BE2C (cell line): ENCODE measurements around the gene PPFIBP1.

Experiments used
- DNase-seq: peaks from one replicate; pipeline ENCODE4 v3.0.0-alpha.2; 2020
- H3K27me3 ChIP-seq: fragments of 250-450 bp; sonication (Bioruptor Pico); 2 replicates; pipeline ENCODE4 v1.5.1; 2020; ENCODE audit warnings: mild to moderate bottlenecking
- H3K36me3 ChIP-seq: fragments of 250-450 bp; sonication (Bioruptor Pico); 2 replicates; pipeline ENCODE4 v1.5.1; 2020; ENCODE audit warnings: mild to moderate bottlenecking
- H3K4me1 ChIP-seq: fragments of 250-450 bp; sonication (Bioruptor Pico); 2 replicates; pipeline ENCODE4 v1.5.1; 2020
- H3K4me3 ChIP-seq: 2 replicates; pipeline ENCODE4 v1.5.1; 2011; ENCODE audit warnings: low read depth, low read length
- H3K9me3 ChIP-seq: fragments of 250-450 bp; sonication (Bioruptor Pico); 2 replicates; pipeline ENCODE4 v1.5.1; 2020
- TF ChIP-seq, protein P1 (sequence below): IDR thresholded peaks from 2 replicates; pipeline ENCODE4 v1.5.1; 2012; ENCODE audit warnings: mild to moderate bottlenecking, low read depth, low read length

PPFIBP1 gene

DNA sequence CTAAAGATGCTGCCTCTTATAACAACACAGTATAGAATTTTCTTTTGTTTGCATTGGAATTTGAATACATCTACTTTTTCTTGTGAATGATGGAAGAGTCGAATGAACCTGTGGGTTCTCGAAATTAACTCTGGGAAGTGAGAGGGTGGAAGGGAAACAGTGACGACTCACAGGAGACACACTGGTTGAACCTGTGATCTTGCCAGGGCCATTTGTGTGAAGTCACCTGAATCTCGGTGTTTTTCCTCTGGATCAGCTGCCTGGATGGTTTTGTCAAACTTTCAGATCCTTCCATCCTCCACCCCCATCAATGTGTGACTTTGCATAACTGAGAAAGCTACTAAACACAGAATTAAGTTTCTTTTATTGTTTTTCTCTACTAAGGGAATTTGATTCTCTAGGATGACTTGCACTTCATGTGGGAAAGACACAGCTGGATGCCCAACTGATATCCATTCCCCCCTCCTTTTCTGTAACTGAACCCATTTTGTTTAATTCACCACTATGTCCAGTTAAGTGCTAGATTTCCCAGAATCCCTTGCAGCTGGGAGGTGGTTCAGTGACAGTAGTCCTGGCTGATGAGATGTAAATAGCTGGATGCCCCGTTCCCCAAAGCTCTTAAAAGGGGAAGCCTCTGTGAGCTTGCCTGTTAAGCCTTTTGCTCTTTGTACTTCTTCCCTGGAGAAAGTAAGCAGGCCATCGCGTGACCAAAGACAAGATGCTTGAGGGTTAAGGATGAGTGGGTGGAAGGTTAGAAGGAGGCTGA is 6.3 kb downstream of the PPFIBP1 start:
- no peaks in the 10 kb centered on the region for H3K27me3 ChIP-seq
- no peak overlapping the region for H3K4me3 ChIP-seq
- no peak for DNase-seq
- no peaks in the 10 kb centered on the region for H3K9me3 ChIP-seq
- TF ChIP-seq, protein P1, sequence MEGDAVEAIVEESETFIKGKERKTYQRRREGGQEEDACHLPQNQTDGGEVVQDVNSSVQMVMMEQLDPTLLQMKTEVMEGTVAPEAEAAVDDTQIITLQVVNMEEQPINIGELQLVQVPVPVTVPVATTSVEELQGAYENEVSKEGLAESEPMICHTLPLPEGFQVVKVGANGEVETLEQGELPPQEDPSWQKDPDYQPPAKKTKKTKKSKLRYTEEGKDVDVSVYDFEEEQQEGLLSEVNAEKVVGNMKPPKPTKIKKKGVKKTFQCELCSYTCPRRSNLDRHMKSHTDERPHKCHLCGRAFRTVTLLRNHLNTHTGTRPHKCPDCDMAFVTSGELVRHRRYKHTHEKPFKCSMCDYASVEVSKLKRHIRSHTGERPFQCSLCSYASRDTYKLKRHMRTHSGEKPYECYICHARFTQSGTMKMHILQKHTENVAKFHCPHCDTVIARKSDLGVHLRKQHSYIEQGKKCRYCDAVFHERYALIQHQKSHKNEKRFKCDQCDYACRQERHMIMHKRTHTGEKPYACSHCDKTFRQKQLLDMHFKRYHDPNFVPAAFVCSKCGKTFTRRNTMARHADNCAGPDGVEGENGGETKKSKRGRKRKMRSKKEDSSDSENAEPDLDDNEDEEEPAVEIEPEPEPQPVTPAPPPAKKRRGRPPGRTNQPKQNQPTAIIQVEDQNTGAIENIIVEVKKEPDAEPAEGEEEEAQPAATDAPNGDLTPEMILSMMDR, result no peak
- no peaks in the 10 kb centered on the region for H3K4me1 ChIP-seq
- H3K36me3 ChIP-seq, result no peaks in the 10 kb centered on the region; the same call in none of the 2 replicates

DNA sequence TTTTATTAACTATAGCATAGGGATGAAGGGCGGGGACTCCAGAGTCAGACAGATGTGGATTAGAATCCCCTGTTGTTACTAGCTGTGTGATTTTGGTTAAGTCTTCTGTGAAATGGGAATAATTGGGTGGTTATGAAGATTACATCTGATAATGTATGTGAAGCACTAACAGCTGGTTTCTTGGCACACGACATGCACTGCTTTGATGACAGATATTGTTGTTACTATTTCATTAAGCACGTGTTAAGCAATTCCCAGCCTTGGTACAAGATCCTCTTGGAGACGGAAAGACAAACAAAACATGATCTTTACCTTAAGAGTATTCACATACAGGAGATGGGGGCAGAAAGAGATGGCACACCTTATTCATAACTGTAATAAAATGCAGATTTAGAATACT is 7.9 kb downstream of the PPFIBP1 start:
- Histone ChIP-seq H3K4me1 (no peaks in the 10 kb centered on the region; the same call in 1 of the 2 replicates), H3K36me3 (no peaks in the 10 kb centered on the region; the same call in none of the 2 replicates), H3K9me3 (no peaks in the 10 kb centered on the region), H3K27me3 (no peaks in the 10 kb centered on the region), H3K4me3 (no peak overlapping the region)
- no peak for DNase-seq
- TF ChIP-seq, protein P1, result no peak

DNA sequence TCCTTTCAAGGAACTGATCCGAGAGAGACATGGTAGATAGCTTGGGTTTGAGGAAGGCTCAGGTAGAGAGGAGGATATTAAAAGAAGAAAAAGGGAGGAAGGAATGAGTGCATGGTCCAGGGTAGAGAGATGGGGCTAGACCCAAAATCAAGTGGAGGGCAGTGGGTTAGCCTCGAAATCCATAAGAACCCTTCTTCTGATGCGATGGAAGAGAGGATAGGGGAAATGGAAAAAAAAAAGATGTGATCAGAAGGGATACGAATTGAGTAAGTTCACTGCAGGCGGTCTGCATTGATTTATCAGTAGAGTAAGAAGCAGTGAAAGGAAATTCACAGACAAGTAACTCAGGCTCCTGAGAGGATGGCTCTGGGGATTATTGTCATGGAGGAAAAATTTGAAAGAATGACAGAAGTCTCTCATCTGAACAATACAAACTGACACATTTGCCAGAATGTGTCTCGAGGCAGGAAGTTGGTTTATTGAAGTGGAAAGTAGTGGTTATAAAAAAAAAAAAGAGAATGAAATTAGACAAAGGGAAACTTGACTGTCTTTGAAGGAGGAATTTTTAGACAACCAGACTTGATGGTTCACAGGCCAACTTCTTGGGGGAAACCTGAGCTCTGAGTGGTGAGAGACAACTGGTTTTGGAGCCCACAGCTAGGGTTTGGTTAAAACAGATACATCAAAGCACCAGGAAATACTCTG is 10.2 kb downstream of the PPFIBP1 start:
- Histone ChIP-seq H3K36me3 (no peaks in the 10 kb centered on the region; the same call in none of the 2 replicates), H3K4me1 (peaks cover 2% of the 10 kb centered on the region; the same call in 1 of the 2 replicates), H3K4me3 (no peak overlapping the region), H3K27me3 (no peaks in the 10 kb centered on the region), H3K9me3 (no peaks in the 10 kb centered on the region)
- DNase-seq, result no peak
- TF ChIP-seq, protein P1, result no peak

DNA sequence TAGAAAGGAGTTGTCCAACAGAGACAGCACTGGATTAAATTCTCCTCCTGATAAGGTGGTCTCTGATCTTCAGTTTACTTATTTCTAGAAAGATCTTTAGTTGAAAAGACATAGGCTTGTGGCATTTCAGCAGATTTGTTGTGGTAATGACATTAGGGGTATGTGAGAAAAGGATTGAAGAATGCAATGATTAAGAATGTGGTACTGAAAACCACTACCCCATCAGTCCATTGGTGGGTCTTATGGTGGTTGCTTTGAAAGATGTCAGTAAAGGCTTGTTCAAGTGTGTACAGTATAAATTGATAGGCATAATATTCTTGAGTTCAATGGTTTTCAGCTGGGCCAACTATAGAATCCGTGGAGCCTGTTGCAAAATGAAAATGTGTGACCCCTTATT is 10.8 kb downstream of the PPFIBP1 start:
- DNase-seq, result no peak
- TF ChIP-seq, protein P1, result no peak
- Histone ChIP-seq H3K4me3 (no peak overlapping the region), H3K9me3 (no peaks in the 10 kb centered on the region), H3K36me3 (no peaks in the 10 kb centered on the region; the same call in none of the 2 replicates), H3K4me1 (peaks cover 5% of the 10 kb centered on the region; the same call in 1 of the 2 replicates), H3K27me3 (no peaks in the 10 kb centered on the region)

DNA sequence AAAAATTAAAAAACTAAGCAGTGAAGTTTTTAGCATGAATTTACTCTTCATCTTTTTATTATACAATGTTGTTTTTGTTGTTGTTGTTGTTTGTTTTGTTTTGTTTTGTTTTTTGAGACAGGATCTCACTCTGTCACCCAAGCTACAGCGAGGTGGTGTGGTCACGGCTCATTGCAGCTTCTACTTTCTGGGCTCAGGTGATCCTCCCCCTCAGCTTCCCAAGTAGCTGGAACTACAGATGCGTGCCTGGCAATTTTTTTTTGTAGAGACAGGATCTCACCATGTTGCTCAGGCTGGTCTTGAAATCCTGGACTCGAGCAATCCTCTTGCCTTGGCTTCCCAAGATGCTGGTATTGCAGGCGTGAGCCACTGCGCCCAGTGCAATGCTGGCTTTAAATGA is 11.3 kb downstream of the PPFIBP1 start:
- H3K4me1 ChIP-seq, result peaks cover 5% of the 10 kb centered on the region; the same call in 1 of the 2 replicates
- no peak overlapping the region for H3K4me3 ChIP-seq
- no peaks in the 10 kb centered on the region; the same call in none of the 2 replicates for H3K36me3 ChIP-seq
- H3K9me3 ChIP-seq, result no peaks in the 10 kb centered on the region
- DNase-seq, result no peak
- TF ChIP-seq, protein P1, result no peak
- H3K27me3 ChIP-seq, result no peaks in the 10 kb centered on the region
